Measurements from ENCODE around the gene ATP1B2.

DNA sequence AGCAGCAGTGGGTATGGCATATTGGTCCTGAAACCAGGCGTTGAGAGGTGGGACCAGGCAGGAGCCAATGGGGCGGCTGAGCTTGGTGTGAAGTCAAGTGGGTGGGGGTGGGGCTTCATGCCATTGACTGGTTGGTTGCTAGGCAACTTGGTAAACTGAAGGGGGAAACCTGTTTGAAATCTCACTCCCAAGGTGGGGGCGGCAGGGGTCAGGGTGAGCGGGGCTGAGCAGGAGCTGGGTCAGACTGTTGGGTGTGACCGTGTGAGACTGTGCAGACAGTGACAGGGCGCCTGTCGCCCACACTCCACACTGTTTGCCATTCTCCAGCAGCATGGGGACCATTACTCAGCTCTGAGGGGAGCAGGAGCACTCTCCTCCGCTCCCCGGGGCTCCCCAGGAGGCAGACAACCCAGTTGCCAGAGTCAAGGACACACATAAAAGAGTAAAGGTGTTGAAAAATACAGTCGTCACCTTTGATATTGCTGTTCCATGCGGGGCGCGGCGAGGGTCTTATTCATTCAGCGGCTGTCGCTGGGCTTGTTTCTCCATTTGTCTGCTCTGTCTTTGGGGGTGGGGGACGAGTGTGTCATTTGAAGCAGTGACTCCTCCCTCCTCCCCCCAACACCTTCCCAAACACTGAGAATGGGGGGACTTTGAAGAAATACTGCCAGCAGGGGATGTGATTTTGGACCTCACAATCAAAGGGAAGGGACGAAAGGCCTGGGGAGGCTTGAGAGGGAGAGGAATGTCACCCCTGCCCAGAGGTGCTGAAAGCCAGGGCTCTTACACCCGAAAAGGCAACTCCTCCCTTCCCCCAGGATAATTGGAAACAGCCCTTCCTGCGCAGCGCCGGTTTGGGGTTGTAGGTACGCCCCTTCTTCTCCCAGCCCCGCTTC is 53.1 kb downstream of the ATP1B2 start:
- TF ChIP-seq, protein P1, sequence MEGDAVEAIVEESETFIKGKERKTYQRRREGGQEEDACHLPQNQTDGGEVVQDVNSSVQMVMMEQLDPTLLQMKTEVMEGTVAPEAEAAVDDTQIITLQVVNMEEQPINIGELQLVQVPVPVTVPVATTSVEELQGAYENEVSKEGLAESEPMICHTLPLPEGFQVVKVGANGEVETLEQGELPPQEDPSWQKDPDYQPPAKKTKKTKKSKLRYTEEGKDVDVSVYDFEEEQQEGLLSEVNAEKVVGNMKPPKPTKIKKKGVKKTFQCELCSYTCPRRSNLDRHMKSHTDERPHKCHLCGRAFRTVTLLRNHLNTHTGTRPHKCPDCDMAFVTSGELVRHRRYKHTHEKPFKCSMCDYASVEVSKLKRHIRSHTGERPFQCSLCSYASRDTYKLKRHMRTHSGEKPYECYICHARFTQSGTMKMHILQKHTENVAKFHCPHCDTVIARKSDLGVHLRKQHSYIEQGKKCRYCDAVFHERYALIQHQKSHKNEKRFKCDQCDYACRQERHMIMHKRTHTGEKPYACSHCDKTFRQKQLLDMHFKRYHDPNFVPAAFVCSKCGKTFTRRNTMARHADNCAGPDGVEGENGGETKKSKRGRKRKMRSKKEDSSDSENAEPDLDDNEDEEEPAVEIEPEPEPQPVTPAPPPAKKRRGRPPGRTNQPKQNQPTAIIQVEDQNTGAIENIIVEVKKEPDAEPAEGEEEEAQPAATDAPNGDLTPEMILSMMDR (IDR thresholded peaks at IDR 0.05), result no peak
- no peak for TF ChIP-seq POLR2A (IDR thresholded peaks at IDR 0.05)

Data from uterus (tissue), 2 donors.